HEK293 (cell line): ENCODE data around the gene SLC2A6.
A peak's percentile ranks its signal among the peaks of the same experiment; 100 is the strongest.

Experiments
- CTCF ChIA-PET: fragments of 350-600 bp; formaldehyde crosslinking; extraction: SDS; loops from one replicate; lab custom pipeline; 2021; ENCODE audit warnings: antibody characterized with exemption; lab: Yijun Ruan, JAX
- POLR2A ChIA-PET: fragments of 300-600 bp; formaldehyde crosslinking; extraction: SDS; loops from one replicate; lab custom pipeline; 2020; ENCODE audit warnings: antibody characterized with exemption, inconsistent platforms; lab: Yijun Ruan, JAX
- H3K27ac ChIP-seq: fragments of 200-500 bp; sonication (Bioruptor generic); 2 replicates; pipeline ENCODE4 v1.5.1; 2014; ENCODE audit warnings: low read depth, low read length, control low read depth, inconsistent platforms; ENCODE audit errors: extremely low read depth
- H3K36me3 ChIP-seq, 2 experiments: fragments of 200-500 bp in 1 of 2; sonication (Bioruptor generic) in 1 of 2; 1 replicate in 1 of 2; 2 replicates in 1 of 2; pipeline ENCODE4 v1.5.1; 2014 to 2017; ENCODE audit warnings: inconsistent platforms in 2 of 2, low read length in 2 of 2; ENCODE audit not compliant: control insufficient read depth in 2 of 2, insufficient read depth in 1 of 2
- H3K4me1 ChIP-seq: fragments of 200-500 bp; sonication (Bioruptor generic); 2 replicates; pipeline ENCODE4 v1.5.1; 2014; ENCODE audit warnings: mild to moderate bottlenecking, low read length, inconsistent platforms; ENCODE audit not compliant: control insufficient read depth, insufficient read depth
- H3K4me3 ChIP-seq: 2 replicates; pipeline ENCODE4 v1.5.1; 2011; ENCODE audit warnings: low read depth, mild to moderate bottlenecking, control low read depth, low read length, moderate library complexity
- H3K9me3 ChIP-seq: fragments of 200-500 bp; sonication (Bioruptor generic); 2 replicates; pipeline ENCODE4 v1.5.1; 2014; ENCODE audit warnings: low read depth, low read length, inconsistent platforms; ENCODE audit not compliant: control insufficient read depth, insufficient read depth
- MYNN ChIP-seq: fragments of 450-650 bp; formaldehyde crosslinking; IDR thresholded peaks from 2 replicates; pipeline ENCODE4 v1.5.1; 2016; ENCODE audit warnings: missing biosample characterization, missing genetic modification characterization, borderline replicate concordance
- SALL2 ChIP-seq: fragments of 450-650 bp; formaldehyde crosslinking; IDR thresholded peaks from 2 replicates; pipeline ENCODE4 v1.5.0; 2017; ENCODE audit warnings: missing biosample characterization, mild to moderate bottlenecking, missing genetic modification characterization, borderline replicate concordance
- TCF7L2 ChIP-seq: IDR thresholded peaks from 2 replicates; pipeline ENCODE4 v1.6.1; 2011; ENCODE audit warnings: low read depth, mild to moderate bottlenecking, inconsistent platforms, low read length, moderate library complexity, borderline replicate concordance
- ZIC2 ChIP-seq: fragments of 450-650 bp; formaldehyde crosslinking; IDR thresholded peaks from 2 replicates; pipeline ENCODE4 v1.5.1; 2016; ENCODE audit warnings: missing biosample characterization, missing genetic modification characterization
- ZNF132 ChIP-seq: fragments of 450-650 bp; formaldehyde crosslinking; IDR thresholded peaks from 2 replicates; pipeline ENCODE4 v1.5.1; 2017; ENCODE audit warnings: missing biosample characterization, missing genetic modification characterization, borderline replicate concordance
- ZNF146 ChIP-seq: fragments of 450-650 bp; formaldehyde crosslinking; IDR thresholded peaks from 2 replicates; pipeline ENCODE4 v1.5.1; 2016; ENCODE audit warnings: missing biosample characterization, missing genetic modification characterization
- ZNF23 ChIP-seq: fragments of 450-650 bp; formaldehyde crosslinking; IDR thresholded peaks from 2 replicates; pipeline ENCODE4 v1.5.1; 2016; ENCODE audit warnings: missing biosample characterization, missing genetic modification characterization, borderline replicate concordance
- ZNF354C ChIP-seq: fragments of 450-650 bp; formaldehyde crosslinking; IDR thresholded peaks from 2 replicates; pipeline ENCODE4 v1.5.1; 2016; ENCODE audit warnings: missing biosample characterization, missing genetic modification characterization, low read depth, borderline replicate concordance
- ZNF37A ChIP-seq: fragments of 450-650 bp; IDR thresholded peaks from 2 replicates; pipeline ENCODE4 v1.5.1; 2018; ENCODE audit warnings: missing biosample characterization, missing genetic modification characterization
- ZNF549 ChIP-seq: fragments of 450-650 bp; IDR thresholded peaks from 2 replicates; pipeline ENCODE4 v1.5.1; 2018; ENCODE audit warnings: missing biosample characterization, missing genetic modification characterization, mild to moderate bottlenecking, inconsistent platforms, moderate library complexity
- ZNF555 ChIP-seq: fragments of 450-650 bp; formaldehyde crosslinking; conservative IDR thresholded peaks from 2 replicates; pipeline ENCODE4 v1.5.1; 2017; ENCODE audit warnings: missing biosample characterization, mild to moderate bottlenecking, missing genetic modification characterization, inconsistent platforms
- ZNF670 ChIP-seq: fragments of 450-650 bp; formaldehyde crosslinking; IDR thresholded peaks from 2 replicates; pipeline ENCODE4 v1.5.1; 2016; ENCODE audit warnings: missing biosample characterization, missing genetic modification characterization, low read depth
- ZNF830 ChIP-seq: fragments of 450-650 bp; IDR thresholded peaks from 2 replicates; pipeline ENCODE4 v1.5.0; 2018; ENCODE audit warnings: missing biosample characterization, missing genetic modification characterization, low read depth, mild to moderate bottlenecking, moderate library complexity
- ZNF837 ChIP-seq: fragments of 450-650 bp; formaldehyde crosslinking; IDR thresholded peaks from 2 replicates; pipeline ENCODE4 v1.5.1; 2016; ENCODE audit warnings: missing biosample characterization, missing genetic modification characterization
- ZSCAN4 ChIP-seq: fragments of 450-650 bp; formaldehyde crosslinking; IDR thresholded peaks from 2 replicates; pipeline ENCODE4 v1.5.1; 2017; ENCODE audit warnings: missing biosample characterization, missing genetic modification characterization
- TF ChIP-seq, protein P1 (sequence below): fragments of 450-650 bp; formaldehyde crosslinking; IDR thresholded peaks from 2 replicates; pipeline ENCODE4 v1.5.1; 2016; ENCODE audit warnings: missing biosample characterization, missing genetic modification characterization, borderline replicate concordance
- TF ChIP-seq, protein P2 (sequence below): fragments of 450-650 bp; IDR thresholded peaks from 2 replicates; pipeline ENCODE4 v1.5.1; 2018; ENCODE audit warnings: missing biosample characterization, mild to moderate bottlenecking, missing genetic modification characterization
- TF ChIP-seq, protein P3 (sequence below): fragments of 450-650 bp; formaldehyde crosslinking; IDR thresholded peaks from 2 replicates; pipeline ENCODE4 v1.5.1; 2017; ENCODE audit warnings: missing biosample characterization, missing genetic modification characterization

SLC2A6 gene

DNA sequence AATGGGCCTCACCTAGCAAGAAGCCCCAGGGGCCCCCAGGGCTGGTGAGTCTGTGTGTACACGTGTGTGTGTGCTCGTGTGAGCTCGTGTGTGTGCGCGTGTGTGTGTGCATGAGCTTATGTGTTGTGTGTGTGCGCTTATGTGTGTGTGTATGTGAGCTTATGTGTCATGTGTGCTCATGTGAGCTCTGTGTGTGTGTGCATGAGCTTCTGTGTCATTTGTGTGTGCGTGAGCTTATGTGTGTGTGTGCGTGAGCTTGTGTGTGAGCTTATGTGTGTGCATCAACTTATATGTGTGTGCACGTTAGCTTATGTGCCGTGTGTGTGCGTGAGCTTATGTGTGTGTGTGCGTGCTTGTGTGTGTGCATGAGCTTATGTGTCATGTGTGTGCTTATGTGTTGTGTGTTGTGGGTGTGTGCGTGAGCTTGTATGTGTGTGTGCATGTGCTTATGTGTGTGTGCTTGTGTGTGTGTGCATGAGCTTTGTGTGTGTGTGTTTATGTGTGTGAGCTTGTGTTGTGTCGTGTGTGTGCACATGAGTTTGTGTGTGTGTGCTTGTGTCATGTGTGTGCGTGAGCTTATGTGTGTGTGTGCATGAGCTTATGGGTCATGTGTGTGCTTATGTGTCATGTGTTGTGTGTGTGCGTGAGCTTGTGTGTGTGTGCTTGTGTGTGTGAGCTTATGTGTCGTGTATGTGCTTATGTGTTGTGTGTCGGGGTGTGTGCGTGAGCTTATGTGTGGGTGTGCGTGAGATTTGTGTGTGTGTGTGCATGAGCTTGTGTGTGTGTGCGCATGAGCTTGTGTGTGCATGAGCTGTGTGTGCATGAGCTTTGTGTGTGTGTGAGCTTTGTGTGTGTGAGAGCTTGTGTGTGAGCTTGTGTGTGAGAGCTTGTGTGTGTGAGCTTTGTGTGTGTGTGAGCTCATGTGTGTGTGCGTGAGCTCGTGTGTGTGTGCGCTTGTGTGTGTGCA is 16.7 kb upstream of the SLC2A6 start (continued):
- TF ChIP-seq, protein P1, sequence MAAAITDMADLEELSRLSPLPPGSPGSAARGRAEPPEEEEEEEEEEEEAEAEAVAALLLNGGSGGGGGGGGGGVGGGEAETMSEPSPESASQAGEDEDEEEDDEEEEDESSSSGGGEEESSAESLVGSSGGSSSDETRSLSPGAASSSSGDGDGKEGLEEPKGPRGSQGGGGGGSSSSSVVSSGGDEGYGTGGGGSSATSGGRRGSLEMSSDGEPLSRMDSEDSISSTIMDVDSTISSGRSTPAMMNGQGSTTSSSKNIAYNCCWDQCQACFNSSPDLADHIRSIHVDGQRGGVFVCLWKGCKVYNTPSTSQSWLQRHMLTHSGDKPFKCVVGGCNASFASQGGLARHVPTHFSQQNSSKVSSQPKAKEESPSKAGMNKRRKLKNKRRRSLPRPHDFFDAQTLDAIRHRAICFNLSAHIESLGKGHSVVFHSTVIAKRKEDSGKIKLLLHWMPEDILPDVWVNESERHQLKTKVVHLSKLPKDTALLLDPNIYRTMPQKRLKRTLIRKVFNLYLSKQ (tag by site-specific recombination): peak; percentile 58; the same call in 1 of the 2 replicates
- TF ChIP-seq MYNN (tag by site-specific recombination) (no peak), ZNF23 (tag by site-specific recombination) (no peak), ZNF354C (tag by site-specific recombination) (no peak), ZNF37A (tag by site-specific recombination) (no peak), ZNF830 (tag by site-specific recombination) (no peak), ZSCAN4 (tag by site-specific recombination) (peak; percentile 99), ZNF549 (no peak), SALL2 (tag by site-specific recombination) (peak; percentile 47; the same call in 1 of the 2 replicates), TCF7L2 (no peak), ZNF670 (tag by site-specific recombination) (no peak), ZNF132 (tag by site-specific recombination) (no peak), ZNF146 (0 out of 2 replicates have a peak, but pooled peaks have one; percentile 4)

DNA sequence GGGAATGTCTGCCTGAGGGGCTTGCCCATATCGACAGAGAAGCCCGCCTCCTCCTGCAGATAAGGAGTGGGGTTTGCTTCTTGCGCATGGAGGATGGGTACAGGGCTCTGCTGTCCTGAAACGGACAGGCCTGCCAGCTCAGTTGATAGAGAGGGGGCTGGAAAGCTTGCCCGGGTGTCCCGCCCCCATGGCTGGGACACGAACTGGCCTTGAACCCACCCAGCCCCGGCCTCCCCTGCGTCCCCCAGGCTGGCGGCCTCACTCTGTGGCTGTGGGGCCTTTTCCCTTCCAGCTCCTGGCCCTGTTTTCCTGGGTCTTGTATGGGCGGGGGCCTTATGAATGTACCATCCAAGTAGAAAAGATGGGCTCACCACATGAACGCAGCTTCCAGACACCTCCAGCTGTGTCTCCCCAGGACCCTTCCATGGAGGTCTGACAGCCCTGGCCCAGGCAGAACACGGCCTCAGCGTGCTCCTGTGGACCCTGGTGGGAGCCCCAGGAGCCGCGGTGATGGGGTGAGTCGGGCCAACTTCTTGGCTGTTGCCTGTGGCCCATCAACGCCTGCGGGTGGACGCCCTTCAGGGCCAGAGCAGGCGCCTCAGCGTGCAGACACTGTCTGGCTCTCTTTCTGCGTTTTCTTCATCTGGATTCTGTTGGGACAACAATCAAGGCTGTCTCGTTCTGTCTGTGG is 15.9 kb upstream of the SLC2A6 start:
- Histone ChIP-seq H3K9me3 (no peaks in the 10 kb centered on the region), H3K4me1 (no peaks in the 10 kb centered on the region), H3K4me3 (no peak overlapping the region), H3K36me3 (no peaks in the 10 kb centered on the region), H3K27ac (no peak overlapping the region)
- ChIA-PET CTCF (interaction anchor here (0.6 to 2.6 kb wide), 3 partner anchors 9 to 142 kb away, joined by 3 to 36 read pairs (median 3); no protein-coding TSS in a partner anchor), POLR2A (interaction anchor here (1.2 kb wide), 1 partner anchor 45 kb away, joined by 3 read pairs; no protein-coding TSS in a partner anchor)
- TF ChIP-seq ZNF837 (no peak), ZNF555 (no peak), ZIC2 (peak; percentile 83)
- TF ChIP-seq, protein P2, sequence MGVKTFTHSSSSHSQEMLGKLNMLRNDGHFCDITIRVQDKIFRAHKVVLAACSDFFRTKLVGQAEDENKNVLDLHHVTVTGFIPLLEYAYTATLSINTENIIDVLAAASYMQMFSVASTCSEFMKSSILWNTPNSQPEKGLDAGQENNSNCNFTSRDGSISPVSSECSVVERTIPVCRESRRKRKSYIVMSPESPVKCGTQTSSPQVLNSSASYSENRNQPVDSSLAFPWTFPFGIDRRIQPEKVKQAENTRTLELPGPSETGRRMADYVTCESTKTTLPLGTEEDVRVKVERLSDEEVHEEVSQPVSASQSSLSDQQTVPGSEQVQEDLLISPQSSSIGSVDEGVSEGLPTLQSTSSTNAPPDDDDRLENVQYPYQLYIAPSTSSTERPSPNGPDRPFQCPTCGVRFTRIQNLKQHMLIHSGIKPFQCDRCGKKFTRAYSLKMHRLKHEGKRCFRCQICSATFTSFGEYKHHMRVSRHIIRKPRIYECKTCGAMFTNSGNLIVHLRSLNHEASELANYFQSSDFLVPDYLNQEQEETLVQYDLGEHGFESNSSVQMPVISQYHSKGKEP (tag by site-specific recombination): no peak
- TF ChIP-seq, protein P3, sequence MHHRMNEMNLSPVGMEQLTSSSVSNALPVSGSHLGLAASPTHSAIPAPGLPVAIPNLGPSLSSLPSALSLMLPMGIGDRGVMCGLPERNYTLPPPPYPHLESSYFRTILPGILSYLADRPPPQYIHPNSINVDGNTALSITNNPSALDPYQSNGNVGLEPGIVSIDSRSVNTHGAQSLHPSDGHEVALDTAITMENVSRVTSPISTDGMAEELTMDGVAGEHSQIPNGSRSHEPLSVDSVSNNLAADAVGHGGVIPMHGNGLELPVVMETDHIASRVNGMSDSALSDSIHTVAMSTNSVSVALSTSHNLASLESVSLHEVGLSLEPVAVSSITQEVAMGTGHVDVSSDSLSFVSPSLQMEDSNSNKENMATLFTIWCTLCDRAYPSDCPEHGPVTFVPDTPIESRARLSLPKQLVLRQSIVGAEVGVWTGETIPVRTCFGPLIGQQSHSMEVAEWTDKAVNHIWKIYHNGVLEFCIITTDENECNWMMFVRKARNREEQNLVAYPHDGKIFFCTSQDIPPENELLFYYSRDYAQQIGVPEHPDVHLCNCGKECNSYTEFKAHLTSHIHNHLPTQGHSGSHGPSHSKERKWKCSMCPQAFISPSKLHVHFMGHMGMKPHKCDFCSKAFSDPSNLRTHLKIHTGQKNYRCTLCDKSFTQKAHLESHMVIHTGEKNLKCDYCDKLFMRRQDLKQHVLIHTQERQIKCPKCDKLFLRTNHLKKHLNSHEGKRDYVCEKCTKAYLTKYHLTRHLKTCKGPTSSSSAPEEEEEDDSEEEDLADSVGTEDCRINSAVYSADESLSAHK (tag by site-specific recombination): no peak
